IMR-90 (cell line): ENCODE data around the gene CDC6. TPM values are rescaled to one million over a fixed set of nuclear protein-coding genes. Genes with fewer than 3 reads are reported as not detected.

Source experiments
- ATAC-seq: fragments of 200-7000 bp; cut with Tn5 transposase; 2 replicates; pipeline ENCODE4 v1.9.1; 2020; ENCODE audit warnings: low read depth, mild to moderate bottlenecking, moderate library complexity
- BruUV-seq: library from RNA; stranded (reverse); fragments of 400-500 nt; replicated peaks from 2 replicates; lab custom pipeline; 2021; lab: Mats Ljungman, UMichigan
- CTCF ChIA-PET: fragments of 300-600 bp; formaldehyde crosslinking; extraction: SDS; loops from one replicate; lab custom pipeline; 2021; ENCODE audit warnings: antibody characterized with exemption; lab: Yijun Ruan, JAX
- POLR2A ChIA-PET: fragments of 300-600 bp; sonication (Branson Sonifier 250); formaldehyde crosslinking; loops from one replicate; lab custom pipeline; 2022; ENCODE audit warnings: antibody characterized with exemption; ENCODE audit not compliant: unreplicated experiment; lab: Charles Lee
- DNase-seq: peaks from one replicate; pipeline ENCODE4 v3.0.0; 2013
- H2AFZ ChIP-seq: replicated peaks from 2 replicates; pipeline ENCODE3; 2013; ENCODE audit warnings: low read length, mild to moderate bottlenecking; ENCODE audit not compliant: poor library complexity
- H2AK5ac ChIP-seq: 2 replicates; pipeline ENCODE4 v1.6.1; 2013; ENCODE audit warnings: low read depth, low read length, inconsistent platforms
- H2AK9ac ChIP-seq: replicated peaks from 2 replicates; pipeline ENCODE3; 2013; ENCODE audit warnings: mild to moderate bottlenecking, low read depth, low read length, moderate library complexity; ENCODE audit not compliant: poor library complexity
- H2BK120ac ChIP-seq: 2 replicates; pipeline ENCODE4 v1.6.1; 2013; ENCODE audit warnings: low read depth, low read length, inconsistent platforms
- H2BK15ac ChIP-seq: 3 replicates; pipeline ENCODE4 v1.6.1; 2013; ENCODE audit warnings: low read depth, low read length, inconsistent platforms
- H2BK20ac ChIP-seq: 2 replicates; pipeline ENCODE4 v1.6.1; 2013; ENCODE audit warnings: low read depth, mild to moderate bottlenecking, inconsistent platforms, low read length, moderate library complexity
- H2BK5ac ChIP-seq: 2 replicates; pipeline ENCODE4 v1.6.1; 2013; ENCODE audit warnings: mild to moderate bottlenecking, low read depth, low read length, inconsistent platforms; ENCODE audit not compliant: poor library complexity, severe bottlenecking
- H3K14ac ChIP-seq: replicated peaks from 2 replicates; pipeline ENCODE4 v1.6.1; 2013; ENCODE audit warnings: low read depth, low read length, inconsistent platforms
- H3K18ac ChIP-seq: 2 replicates; pipeline ENCODE4 v1.6.1; 2013; ENCODE audit warnings: low read depth, low read length, control low read depth
- H3K23ac ChIP-seq: 2 replicates; pipeline ENCODE4 v1.6.1; 2013; ENCODE audit warnings: low read depth, low read length, inconsistent platforms
- H3K27ac ChIP-seq: 2 replicates; pipeline ENCODE4 v1.5.1; 2013; ENCODE audit warnings: mild to moderate bottlenecking, control low read depth, low read length; ENCODE audit not compliant: insufficient read depth
- H3K27me3 ChIP-seq: 2 replicates; pipeline ENCODE4 v1.6.1; 2013; ENCODE audit warnings: low read length; ENCODE audit not compliant: control insufficient read depth, insufficient read depth
- H3K36me3 ChIP-seq: 2 replicates; pipeline ENCODE4 v1.6.1; 2013; ENCODE audit warnings: low read length, mixed read lengths; ENCODE audit not compliant: control insufficient read depth, insufficient read depth
- H3K4ac ChIP-seq: 2 replicates; pipeline ENCODE4 v1.6.1; 2013; ENCODE audit warnings: low read depth, low read length, inconsistent platforms
- H3K4me1 ChIP-seq: 2 replicates; pipeline ENCODE4 v1.6.1; 2013; ENCODE audit warnings: low read length, mixed read lengths; ENCODE audit not compliant: control insufficient read depth, insufficient read depth
- H3K4me2 ChIP-seq: 2 replicates; pipeline ENCODE4 v1.6.1; 2013; ENCODE audit warnings: low read depth, mild to moderate bottlenecking, control low read depth, low read length, moderate library complexity
- H3K4me3 ChIP-seq: 2 replicates; pipeline ENCODE4 v1.5.1; 2013; ENCODE audit warnings: low read depth, mild to moderate bottlenecking, control low read depth, low read length, moderate library complexity; ENCODE audit not compliant: insufficient read depth
- H3K56ac ChIP-seq: 2 replicates; pipeline ENCODE4 v1.6.1; 2013; ENCODE audit warnings: low read length, inconsistent platforms; ENCODE audit not compliant: insufficient read depth; ENCODE audit errors: extremely low read depth
- H3K79me1 ChIP-seq, 2 experiments: 2 replicates each; pipeline ENCODE4 v1.6.1; 2013; ENCODE audit warnings: low read length in 2 of 2, inconsistent platforms in 1 of 2, low read depth in 1 of 2
- H3K9ac ChIP-seq: 2 replicates; pipeline ENCODE4 v1.6.1; 2013; ENCODE audit warnings: low read depth, low read length, control low read depth
- H3K9me1 ChIP-seq: 2 replicates; pipeline ENCODE4 v1.6.1; 2013; ENCODE audit warnings: low read length, inconsistent platforms; ENCODE audit not compliant: insufficient read depth
- H3K9me3 ChIP-seq: 2 replicates; pipeline ENCODE4 v1.6.1; 2013; ENCODE audit warnings: low read length; ENCODE audit not compliant: control insufficient read depth, insufficient read depth
- H4K20me1 ChIP-seq: 2 replicates; pipeline ENCODE4 v1.6.1; 2013; ENCODE audit warnings: low read length, inconsistent platforms; ENCODE audit not compliant: insufficient read depth
- H4K5ac ChIP-seq: 2 replicates; pipeline ENCODE4 v1.6.1; 2013; ENCODE audit warnings: mild to moderate bottlenecking, low read depth, low read length, control low read depth
- H4K8ac ChIP-seq, 2 experiments: 2 replicates each; pipeline ENCODE4 v1.6.1; 2013; ENCODE audit warnings: low read depth in 2 of 2, low read length in 2 of 2, control low read depth in 1 of 2, inconsistent platforms in 1 of 2
- H4K91ac ChIP-seq: 2 replicates; pipeline ENCODE4 v1.6.1; 2013; ENCODE audit warnings: low read depth, low read length, inconsistent platforms; ENCODE audit not compliant: insufficient read depth
- BHLHE40 ChIP-seq: fragments of 150-350 bp; IDR thresholded peaks from 2 replicates; pipeline ENCODE4 v1.6.1; 2016; ENCODE audit warnings: mild to moderate bottlenecking, low read depth, low read length
- CEBPB ChIP-seq: IDR thresholded peaks from 2 replicates; pipeline ENCODE4 v1.6.1; 2012; ENCODE audit warnings: low read depth, low read length, improper control_type of control experiment
- FOS ChIP-seq: fragments of 150-350 bp; IDR thresholded peaks from 2 replicates; pipeline ENCODE4 v1.6.1; 2016; ENCODE audit warnings: low read depth, low read length
- MAFK ChIP-seq: IDR thresholded peaks from 2 replicates; pipeline ENCODE4 v1.6.1; 2012; ENCODE audit warnings: low read depth, low read length, improper control_type of control experiment
- RCOR1 ChIP-seq: IDR thresholded peaks from 2 replicates; pipeline ENCODE4 v1.6.1; 2012; ENCODE audit warnings: mild to moderate bottlenecking, low read length, improper control_type of control experiment; ENCODE audit not compliant: insufficient replicate concordance
- SMC3 ChIP-seq: fragments of 150-350 bp; IDR thresholded peaks from 2 replicates; pipeline ENCODE4 v1.6.1; 2016; ENCODE audit warnings: low read depth, mild to moderate bottlenecking, antibody characterized with exemption, low read length, moderate library complexity
- WGBS, 2 experiments: methylation state at CpG; one replicate each; pipeline versions ENCODE4 v1.1.5 to v1.1.7; 2013; ENCODE audit warnings: missing lambda C conversion rate in 2 of 2; ENCODE audit not compliant: insufficient read length in 1 of 2; ENCODE audit errors: extremely low coverage in 2 of 2; 5-methylcytosine and 5-hydroxymethylcytosine counted together
- dilution Hi-C: fragments of 300-500 bp; cut with HindIII; formaldehyde crosslinking; loops from one replicate; pipeline ENCODE4 v1.14.3; 2018; ENCODE audit warnings: low sequenced_read_pairs; ENCODE audit not compliant: unreplicated experiment
- in situ Hi-C: fragments of 300-500 bp; cut with MboI; formaldehyde crosslinking; loops from 3 replicates; pipeline ENCODE4 v1.14.3; 2019; ENCODE audit warnings: low sequenced_read_pairs, inconsistent platforms, mixed read lengths
- intact Hi-C: fragments of 100-400 bp; cut with micrococcal nuclease; formaldehyde crosslinking; loops from 2 replicates; pipeline ENCODE4 v1.10.0; 2022
- polyA plus RNA-seq, 3 experiments: library from polyadenylated mRNA; depleted of rRNA; stranded (reverse); fragments of >200 nt; gene quantifications; 2 replicates each; pipeline ENCODE4 v1.2.3, GENCODE V29; 2012; ENCODE audit warnings: low replicate concordance in 1 of 3
- total RNA-seq: library from RNA; depleted of rRNA; stranded (reverse); fragments of >200 nt; gene quantifications from 2 replicates; pipeline ENCODE4 v1.2.3, GENCODE V29; 2012
- TF ChIP-seq, protein P1 (sequence below): conservative IDR thresholded peaks from 2 replicates; pipeline ENCODE4 v1.5.1; 2012; ENCODE audit warnings: mild to moderate bottlenecking, low read depth, low read length, improper control_type of control experiment
- TF ChIP-seq, protein P2 (sequence below): fragments of 150-350 bp; IDR thresholded peaks from 2 replicates; pipeline ENCODE4 v1.6.1; 2017; ENCODE audit warnings: mild to moderate bottlenecking, antibody characterized with exemption, low read length, low read depth

The CDC6 gene
- total and polyA plus RNA-seq, 2 of the 4 experiments (the other 2 are of a cell fraction): 15.3 to 25.6 TPM

DNA sequence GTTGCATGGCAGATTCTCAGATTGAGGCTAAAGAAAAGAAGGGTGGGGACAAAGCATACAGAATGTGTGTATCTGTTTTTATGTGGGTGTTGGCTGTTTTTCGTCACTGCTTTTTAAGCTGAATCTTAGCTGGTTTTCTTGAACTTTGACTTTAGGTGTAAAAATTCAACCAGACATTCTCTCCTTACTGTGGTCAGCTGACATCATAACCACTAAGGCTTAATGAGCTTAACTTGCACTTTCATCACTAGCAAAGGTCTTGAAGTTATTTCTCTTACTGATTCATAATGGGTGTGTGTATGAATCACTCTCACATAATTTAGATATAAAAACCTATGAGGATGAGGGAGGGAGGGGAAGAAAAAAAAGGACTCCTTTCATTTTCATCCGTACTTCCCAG lies 4.0 kb upstream of the CDC6 start:
- H4K91ac ChIP-seq: peak overlapping the region; percentile 53
- dilution Hi-C loops: no loop called here
- H3K4me3 ChIP-seq: no peak overlapping the region; the same call in 1 of the 2 replicates
- H2AK5ac ChIP-seq: peak overlapping the region; percentile 10; the same call in 1 of the 2 replicates
- BruUV-seq: no TSS peak
- ATAC-seq (peak; percentile 25), DNase-seq (peak; percentile 96)
- no peak overlapping the region for H2AK9ac ChIP-seq
- H3K4ac ChIP-seq: peak overlapping the region; percentile 55; the same call in 1 of the 2 replicates
- POLR2A ChIA-PET: no interaction called here
- H2AFZ ChIP-seq: no peak overlapping the region
- peak overlapping the region; percentile 15; the same call in 1 of the 2 replicates for H3K9ac ChIP-seq
- peak overlapping the region; percentile 31; the same call in 1 of the 3 replicates for H2BK15ac ChIP-seq
- H3K14ac ChIP-seq: no peak overlapping the region
- peak overlapping the region; percentile 21; the same call in 1 of the 2 replicates for H3K18ac ChIP-seq
- H2BK20ac ChIP-seq: no peak overlapping the region
- H3K79me1 ChIP-seq: peaks cover 5 to 7% of the 10 kb centered on the region in 2 experiments; a peak in 3 of 4 replicates
- H3K4me2 ChIP-seq: peak overlapping the region; percentile 92; the same call in 1 of the 2 replicates
- no peak overlapping the region for H3K23ac ChIP-seq
- peaks cover 22% of the 10 kb centered on the region for H3K36me3 ChIP-seq
- H3K27ac ChIP-seq: peak overlapping the region; percentile 66; the same call in 1 of the 2 replicates
- H3K9me1 ChIP-seq: peaks cover 14% of the 10 kb centered on the region
- no peaks in the 10 kb centered on the region for H3K27me3 ChIP-seq
- H4K20me1 ChIP-seq: peaks cover 7% of the 10 kb centered on the region; the same call in 1 of the 2 replicates
- peak overlapping the region; percentile 4 to 19; a peak in 1 of 4 replicates for H4K8ac ChIP-seq
- in situ Hi-C loops: loop anchor here (10.0 kb wide), 1 partner anchor 259 kb away; no protein-coding TSS in a partner anchor
- H3K4me1 ChIP-seq: peaks cover 9% of the 10 kb centered on the region
- CTCF ChIA-PET: interaction anchor here (0.6 to 1.3 kb wide), 6 partner anchors 10 to 620 kb away, joined by 3 to 7 read pairs (median 3); no protein-coding TSS in a partner anchor
- peak overlapping the region; percentile 91 for H2BK5ac ChIP-seq
- H3K56ac ChIP-seq: 0 out of 2 replicates have a peak overlapping the region, but pooled peaks have one; percentile 5
- TF ChIP-seq CEBPB (peak; percentile 68; the same call in 1 of the 2 replicates), MAFK (peak; percentile 75), BHLHE40 (peak; percentile 79), FOS (peak; percentile 76), RCOR1 (peak; percentile 45), SMC3 (no peak)
- TF ChIP-seq, protein P1, sequence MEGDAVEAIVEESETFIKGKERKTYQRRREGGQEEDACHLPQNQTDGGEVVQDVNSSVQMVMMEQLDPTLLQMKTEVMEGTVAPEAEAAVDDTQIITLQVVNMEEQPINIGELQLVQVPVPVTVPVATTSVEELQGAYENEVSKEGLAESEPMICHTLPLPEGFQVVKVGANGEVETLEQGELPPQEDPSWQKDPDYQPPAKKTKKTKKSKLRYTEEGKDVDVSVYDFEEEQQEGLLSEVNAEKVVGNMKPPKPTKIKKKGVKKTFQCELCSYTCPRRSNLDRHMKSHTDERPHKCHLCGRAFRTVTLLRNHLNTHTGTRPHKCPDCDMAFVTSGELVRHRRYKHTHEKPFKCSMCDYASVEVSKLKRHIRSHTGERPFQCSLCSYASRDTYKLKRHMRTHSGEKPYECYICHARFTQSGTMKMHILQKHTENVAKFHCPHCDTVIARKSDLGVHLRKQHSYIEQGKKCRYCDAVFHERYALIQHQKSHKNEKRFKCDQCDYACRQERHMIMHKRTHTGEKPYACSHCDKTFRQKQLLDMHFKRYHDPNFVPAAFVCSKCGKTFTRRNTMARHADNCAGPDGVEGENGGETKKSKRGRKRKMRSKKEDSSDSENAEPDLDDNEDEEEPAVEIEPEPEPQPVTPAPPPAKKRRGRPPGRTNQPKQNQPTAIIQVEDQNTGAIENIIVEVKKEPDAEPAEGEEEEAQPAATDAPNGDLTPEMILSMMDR: no peak
- TF ChIP-seq, protein P2, sequence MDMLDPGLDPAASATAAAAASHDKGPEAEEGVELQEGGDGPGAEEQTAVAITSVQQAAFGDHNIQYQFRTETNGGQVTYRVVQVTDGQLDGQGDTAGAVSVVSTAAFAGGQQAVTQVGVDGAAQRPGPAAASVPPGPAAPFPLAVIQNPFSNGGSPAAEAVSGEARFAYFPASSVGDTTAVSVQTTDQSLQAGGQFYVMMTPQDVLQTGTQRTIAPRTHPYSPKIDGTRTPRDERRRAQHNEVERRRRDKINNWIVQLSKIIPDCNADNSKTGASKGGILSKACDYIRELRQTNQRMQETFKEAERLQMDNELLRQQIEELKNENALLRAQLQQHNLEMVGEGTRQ: peak; percentile 73
- WGBS, 2 experiments: no CpG with 5 or more reads among the region's 2 CpGs
- 0 out of 2 replicates have a peak overlapping the region, but pooled peaks have one; percentile 6 for H4K5ac ChIP-seq
- intact Hi-C loops: no loop called here
- no peaks in the 10 kb centered on the region for H3K9me3 ChIP-seq
- H2BK120ac ChIP-seq: peak overlapping the region; percentile 47; the same call in 1 of the 2 replicates
